Tibial nerve (tissue), 4 donors: ENCODE data around the gene GAL3ST1. TPM values are rescaled to one million over a fixed set of nuclear protein-coding genes. Genes with fewer than 3 reads are reported as not detected.

Experiments used
- DNase-seq, 2 donors: peaks; one replicate each; pipeline ENCODE4 v3.0.0-alpha.2; 2019; ENCODE audit warnings: low spot score in 2 of 2
- H3K27ac ChIP-seq, 4 donors: fragments of 200-600 bp; sonication (generic) in 3 of 4; one replicate each; pipeline ENCODE4 v1.5.1; 2017 to 2019; ENCODE audit warnings: mild to moderate bottlenecking in 1 of 4
- H3K27me3 ChIP-seq, 2 donors: fragments of 200-600 bp; sonication (generic) in 1 of 2; one replicate each; pipeline versions ENCODE4 v1.5.1 to v1.6.0; 2017 to 2019
- H3K36me3 ChIP-seq, 3 donors: fragments of 200-600 bp; sonication (generic); one replicate each; pipeline ENCODE4 v1.5.1; 2018 to 2019
- H3K4me1 ChIP-seq, 4 donors: fragments of 200-600 bp; sonication (generic) in 3 of 4; one replicate each; pipeline ENCODE4 v1.5.1; 2017 to 2019
- H3K4me3 ChIP-seq, 4 donors: fragments of 200-600 bp; sonication (generic) in 3 of 4; one replicate each; pipeline ENCODE4 v1.5.1; 2017 to 2019; ENCODE audit warnings: mild to moderate bottlenecking in 1 of 4, moderate library complexity in 1 of 4
- H3K9me3 ChIP-seq, 4 donors: fragments of 200-600 bp; sonication (generic) in 3 of 4; one replicate each; pipeline ENCODE4 v1.5.1; 2017 to 2019
- CTCF ChIP-seq, 5 experiments: fragments of 200-600 bp in 3 of 5; fragments of 450-650 bp in 2 of 5; sonication (generic) in 3 of 5; IDR thresholded peaks; one replicate each; pipeline ENCODE4 v1.5.1; 2016 to 2019; ENCODE audit warnings: antibody characterized with exemption in 5 of 5, mild to moderate bottlenecking in 3 of 5, moderate library complexity in 2 of 5
- EP300 ChIP-seq, 2 donors: sonication (generic); formaldehyde crosslinking; IDR thresholded peaks; one replicate each; pipeline ENCODE4 v1.6.1; 2017; ENCODE audit warnings: antibody characterized with exemption in 2 of 2, mild to moderate bottlenecking in 1 of 2
- POLR2A ChIP-seq, 2 donors: fragments of 450-650 bp; IDR thresholded peaks; one replicate each; pipeline ENCODE4 v1.6.1; 2017; ENCODE audit warnings: antibody characterized with exemption in 2 of 2, mild to moderate bottlenecking in 2 of 2, moderate library complexity in 2 of 2
- WGBS, 2 donors: methylation state at CpG; one replicate each; pipeline ENCODE4 v1.1.5; 2018; 5-methylcytosine and 5-hydroxymethylcytosine counted together
- total RNA-seq, 4 donors: library from RNA; depleted of rRNA; stranded (reverse); fragments of >200 nt; gene quantifications; one replicate each; pipeline ENCODE4 v1.1.0, GENCODE V29; 2016

The GAL3ST1 gene
- total RNA-seq, 4 donors from 2014 or later: 17.4 to 22.2 (median 18.8) TPM

DNA sequence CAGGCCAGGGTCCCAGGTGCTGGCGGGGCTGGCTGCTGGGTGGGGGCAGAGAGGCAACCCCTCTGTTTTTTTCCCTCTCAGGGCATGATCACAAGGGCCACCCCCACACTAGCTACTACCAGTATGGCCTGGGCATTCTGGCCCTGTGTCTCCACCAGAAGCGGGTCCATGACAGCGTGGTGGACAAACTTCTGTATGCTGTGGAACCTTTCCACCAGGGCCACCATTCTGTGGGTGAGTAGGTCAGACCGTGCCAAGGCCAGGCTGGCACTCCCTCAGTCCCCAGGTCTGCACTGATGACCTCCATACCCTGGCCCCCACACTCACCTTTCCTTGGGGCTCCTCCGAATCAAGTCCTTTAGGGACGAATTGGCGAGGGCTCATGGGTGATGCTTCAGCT lies 39.8 kb upstream of the GAL3ST1 start:
- Histone ChIP-seq H3K9me3 (no peaks in the 10 kb centered on the region), H3K4me1 (peaks cover 0 to 10% (median 0%) of the 10 kb centered on the region in 4 donors), H3K4me3 (no peak overlapping the region), H3K27me3 (no peaks in the 10 kb centered on the region), H3K36me3 (peaks cover 0 to 82% (median 0%) of the 10 kb centered on the region in 3 donors), H3K27ac (no peak overlapping the region)
- 98% methylated on average over 7 of the region's 7 CpGs for WGBS, 2 donors
- DNase-seq: no peak
- TF ChIP-seq POLR2A (IDR thresholded peaks at IDR 0.05) (no peak), EP300 (IDR thresholded peaks at IDR 0.05) (no peak), CTCF (IDR thresholded peaks at IDR 0.05) (no peak)

DNA sequence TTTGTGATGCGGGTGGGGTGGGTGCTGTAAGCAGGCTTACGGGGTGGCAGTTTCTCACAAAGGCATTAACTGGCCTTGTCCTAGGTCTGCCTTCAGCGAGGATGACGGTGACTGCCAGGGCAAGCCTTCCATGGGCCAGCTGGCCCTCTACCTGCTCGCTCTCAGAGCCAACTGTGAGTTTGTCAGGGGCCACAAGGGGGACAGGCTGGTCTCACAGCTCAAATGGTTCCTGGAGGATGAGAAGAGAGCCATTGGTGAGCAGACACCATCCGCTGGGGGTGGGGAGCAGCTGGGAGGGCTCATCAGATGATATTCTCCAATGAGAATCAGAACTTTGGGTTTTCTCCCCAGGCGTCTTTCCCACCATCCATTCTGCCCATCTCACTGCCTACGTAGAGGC lies 38.3 kb upstream of the GAL3ST1 start:
- Histone ChIP-seq H3K27me3 (no peaks in the 10 kb centered on the region), H3K27ac (no peak overlapping the region), H3K4me1 (peaks cover 0 to 25% (median 8%) of the 10 kb centered on the region in 4 donors), H3K9me3 (no peaks in the 10 kb centered on the region), H3K4me3 (no peak overlapping the region), H3K36me3 (peaks cover 0 to 67% (median 0%) of the 10 kb centered on the region in 3 donors)
- WGBS, 2 donors: 89 to 96% methylated on average over 8 of the region's 8 CpGs
- TF ChIP-seq CTCF (IDR thresholded peaks at IDR 0.05) (no peak), EP300 (IDR thresholded peaks at IDR 0.05) (no peak), POLR2A (IDR thresholded peaks at IDR 0.05) (no peak)
- no peak for DNase-seq

- H3K27me3 ChIP-seq: no peaks in the 10 kb centered on the region
- H3K4me1 ChIP-seq: peaks cover 0 to 35% (median 16%) of the 10 kb centered on the region in 4 donors
- no peaks in the 10 kb centered on the region for H3K9me3 ChIP-seq
- WGBS, 2 donors: 95 to 100% methylated on average over 3 of the region's 3 CpGs
- peaks cover 0 to 54% (median 0%) of the 10 kb centered on the region in 3 donors for H3K36me3 ChIP-seq
- H3K4me3 ChIP-seq: no peak overlapping the region
- no peak overlapping the region for H3K27ac ChIP-seq
- no peak for DNase-seq
- no peak for TF ChIP-seq POLR2A (IDR thresholded peaks at IDR 0.05)
These were observed 36.7 kb upstream of the GAL3ST1 start for GRCh38 chr22:30611197-30611596.

DNA sequence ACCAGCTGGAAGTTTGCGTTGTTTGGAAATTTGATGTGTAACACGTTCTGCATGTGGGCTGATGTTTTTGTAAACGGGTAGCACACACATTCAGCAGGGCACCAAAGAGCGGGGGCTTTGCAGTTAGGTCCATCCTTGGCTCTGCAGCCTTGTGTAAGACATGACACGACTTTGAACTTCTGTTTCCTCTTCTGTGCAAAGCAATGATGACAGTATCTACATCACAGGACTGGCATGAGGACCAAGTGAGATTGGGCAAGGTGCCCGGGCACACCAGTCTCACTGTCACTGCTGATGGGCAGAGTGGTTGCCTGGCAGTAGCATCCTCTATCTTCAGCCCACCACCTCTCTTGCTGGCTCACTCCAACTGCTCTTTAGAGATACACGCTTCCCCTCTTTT lies 35.8 kb upstream of the GAL3ST1 start:
- peaks cover 0 to 44% (median 18%) of the 10 kb centered on the region in 4 donors for H3K4me1 ChIP-seq
- H3K27ac ChIP-seq: peak overlapping the region in 1 of 4 donors; percentile 81
- no peaks in the 10 kb centered on the region for H3K9me3 ChIP-seq
- no peak overlapping the region for H3K4me3 ChIP-seq
- no peaks in the 10 kb centered on the region for H3K27me3 ChIP-seq
- TF ChIP-seq POLR2A (IDR thresholded peaks at IDR 0.05) (no peak), EP300 (IDR thresholded peaks at IDR 0.05) (peak in 1 of 2 donors; percentile 40)
- DNase-seq: peak in 1 of 2 donors; percentile 40
- H3K36me3 ChIP-seq: peaks cover 0 to 45% (median 0%) of the 10 kb centered on the region in 3 donors
- WGBS, 2 donors: 68 to 76% methylated on average over 7 of the region's 7 CpGs

- 51 to 52% methylated on average over 17 of the region's 17 CpGs for WGBS, 2 donors
- TF ChIP-seq CTCF (IDR thresholded peaks at IDR 0.05) (no peak), POLR2A (IDR thresholded peaks at IDR 0.05) (no peak), EP300 (IDR thresholded peaks at IDR 0.05) (peak; percentile 20 to 51)
- DNase-seq: peak in 1 of 2 donors; percentile 61
- Histone ChIP-seq H3K9me3 (no peaks in the 10 kb centered on the region), H3K4me3 (peak overlapping the region in 1 of 4 donors; percentile 11), H3K27ac (peak overlapping the region in 3 of 4 donors; percentile 31 to 81 (median 58)), H3K36me3 (peaks cover 0 to 37% (median 0%) of the 10 kb centered on the region in 3 donors), H3K27me3 (no peaks in the 10 kb centered on the region), H3K4me1 (peaks cover 0 to 46% (median 18%) of the 10 kb centered on the region in 4 donors)
These were observed 35.1 kb upstream of the GAL3ST1 start for GRCh38 chr22:30609260-30610185.

DNA sequence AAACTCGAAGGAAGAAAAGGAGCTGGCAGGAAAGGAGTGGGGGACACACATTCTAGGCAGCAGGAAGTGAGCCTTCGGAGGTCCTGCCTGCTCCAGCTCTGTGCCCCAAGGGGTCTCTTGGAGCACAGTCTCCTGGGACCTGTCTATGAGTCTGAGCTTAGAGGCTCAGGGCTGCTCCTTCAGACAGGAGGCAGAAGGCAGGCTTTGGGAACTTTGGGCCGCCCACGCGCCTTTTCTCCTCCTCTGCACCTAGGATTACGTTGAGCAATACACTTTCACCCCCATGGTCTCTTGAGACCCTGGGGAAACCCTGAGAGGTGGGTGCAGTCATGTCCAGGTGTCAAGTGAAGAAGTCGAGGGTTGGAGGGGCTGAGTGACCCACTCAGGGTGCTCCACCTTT lies 33.5 kb upstream of the GAL3ST1 start:
- Histone ChIP-seq H3K4me1 (peaks cover 0 to 46% (median 18%) of the 10 kb centered on the region in 4 donors), H3K4me3 (peak overlapping the region in 1 of 4 donors; percentile 62)
- WGBS, 2 donors: 72 to 77% methylated on average over 7 of the region's 7 CpGs

More for the DNA sequence above, 33.5 kb upstream of the GAL3ST1 start:
- DNase-seq: no peak
- H3K36me3 ChIP-seq: peaks cover 0 to 21% (median 0%) of the 10 kb centered on the region in 3 donors
- peak overlapping the region in 3 of 4 donors; percentile 77 to 81 (median 80) for H3K27ac ChIP-seq
- no peaks in the 10 kb centered on the region for H3K9me3 ChIP-seq
- no peak for TF ChIP-seq POLR2A (IDR thresholded peaks at IDR 0.05)
- no peak for TF ChIP-seq EP300 (IDR thresholded peaks at IDR 0.05)
- TF ChIP-seq CTCF (IDR thresholded peaks at IDR 0.05): no peak
- no peaks in the 10 kb centered on the region for H3K27me3 ChIP-seq
